ENCODE measurements around the gene GPR34. TPM values are rescaled to one million over a fixed set of nuclear protein-coding genes. Genes with fewer than 3 reads are reported as not detected.

Gene GPR34
- total RNA-seq, 1 donor from 2014 or later: not detected

GRCh38 chrX:41732260-41732659, 43.5 kb downstream of the GPR34 start:
- no peak for DNase-seq (ENCODE audit: low read depth in 2 of 2)

GRCh38 chrX:41733939-41734338, 45.2 kb downstream of the GPR34 start:
- DNase-seq (ENCODE audit: low read depth in 2 of 2): no peak

- DNase-seq (ENCODE audit: low read depth in 2 of 2): peak; percentile 4 to 21
Measured at GRCh38 chrX:41734530-41734929, 45.8 kb downstream of the GPR34 start.

DNA sequence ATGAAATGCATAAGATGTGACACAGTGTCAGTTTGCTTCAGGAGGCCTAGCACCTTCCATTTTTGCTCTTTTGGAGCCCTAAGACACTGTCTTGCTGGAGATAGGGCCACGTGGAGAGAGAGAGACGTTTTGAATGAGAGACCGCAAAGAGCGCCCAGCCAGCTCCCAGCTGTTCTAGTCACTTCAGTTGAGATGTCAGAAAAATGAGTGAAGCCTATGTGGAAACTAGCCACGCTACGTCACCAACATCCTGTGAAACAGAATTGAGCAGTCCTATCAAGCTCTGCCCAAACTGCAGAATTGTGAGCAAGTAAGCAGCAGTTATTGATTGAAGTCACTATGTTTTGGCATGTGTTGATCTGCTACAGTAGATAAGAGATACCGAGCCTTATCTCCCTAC, 48.3 kb downstream of the GPR34 start:
- DNase-seq (ENCODE audit: low read depth in 2 of 2): no peak

DNA sequence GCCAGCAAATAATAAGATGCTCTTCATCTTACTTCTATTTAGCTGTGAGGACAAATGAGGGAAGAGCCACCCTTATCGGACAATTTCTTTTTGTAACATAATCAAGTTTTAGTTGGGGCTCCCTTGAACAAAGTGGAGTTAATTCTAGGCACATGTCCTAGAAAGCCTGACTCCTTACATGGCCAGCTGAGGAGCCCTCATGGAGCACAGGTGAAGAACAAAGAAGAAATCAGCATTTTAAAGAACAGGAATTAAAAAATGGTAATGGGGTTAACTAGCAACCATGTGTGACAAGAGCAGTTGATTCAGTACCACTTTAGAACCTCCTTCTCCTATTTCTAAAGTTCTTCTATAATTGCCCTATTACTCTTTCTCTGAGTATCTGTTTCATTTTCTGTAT, 51.1 kb downstream of the GPR34 start:
- no peak for DNase-seq (ENCODE audit: low read depth in 2 of 2)

Other genes starting within 250 kb of the GPR34 start
- gene NYX, start 241.6 kb upstream of the GPR34 start, total RNA-seq: not detected in 2 replicates
- not detected in 2 replicates for gene GPR82, start 35.2 kb downstream of the GPR34 start, total RNA-seq
- gene CASK, start 234.6 kb downstream of the GPR34 start, total RNA-seq: 27.0 and 39.6 TPM in 2 replicates

Measured in dermis microvascular lymphatic vessel endothelial cell (primary cell).